Mucosa of rectum (tissue), 2 donors: ENCODE data around the gene MIP.

ENCODE experiments used
- H3K27ac ChIP-seq, 2 donors: one replicate each; pipeline ENCODE4 v1.7.0; 2013; ENCODE audit warnings: inconsistent platforms in 2 of 2, low read depth in 2 of 2, low read length in 2 of 2
- H3K27me3 ChIP-seq, 2 donors: one replicate each; pipeline ENCODE4 v1.7.0; 2013; ENCODE audit warnings: low read length in 2 of 2; ENCODE audit not compliant: control insufficient read depth in 2 of 2, insufficient read depth in 2 of 2
- H3K36me3 ChIP-seq, 2 donors: one replicate each; pipeline ENCODE4 v1.7.0; 2013; ENCODE audit warnings: low read length in 2 of 2; ENCODE audit not compliant: control insufficient read depth in 2 of 2, insufficient read depth in 2 of 2
- H3K4me1 ChIP-seq, 2 donors: one replicate each; pipeline ENCODE4 v1.7.0; 2013; ENCODE audit warnings: low read length in 2 of 2, mild to moderate bottlenecking in 1 of 2; ENCODE audit not compliant: control insufficient read depth in 2 of 2, insufficient read depth in 2 of 2
- H3K4me3 ChIP-seq, 2 donors: one replicate each; pipeline ENCODE4 v1.7.0; 2013; ENCODE audit warnings: low read length in 2 of 2
- H3K9ac ChIP-seq, 2 donors: one replicate each; pipeline ENCODE4 v1.7.0; 2013; ENCODE audit warnings: low read length in 2 of 2, low read depth in 1 of 2, mild to moderate bottlenecking in 1 of 2
- H3K9me3 ChIP-seq, 2 donors: one replicate each; pipeline ENCODE4 v1.7.0; 2013; ENCODE audit warnings: low read length in 2 of 2; ENCODE audit not compliant: control insufficient read depth in 2 of 2
- donor health status: healthy.
- donor health status: Normal muscosa, but diverticular disease.

MIP gene

DNA sequence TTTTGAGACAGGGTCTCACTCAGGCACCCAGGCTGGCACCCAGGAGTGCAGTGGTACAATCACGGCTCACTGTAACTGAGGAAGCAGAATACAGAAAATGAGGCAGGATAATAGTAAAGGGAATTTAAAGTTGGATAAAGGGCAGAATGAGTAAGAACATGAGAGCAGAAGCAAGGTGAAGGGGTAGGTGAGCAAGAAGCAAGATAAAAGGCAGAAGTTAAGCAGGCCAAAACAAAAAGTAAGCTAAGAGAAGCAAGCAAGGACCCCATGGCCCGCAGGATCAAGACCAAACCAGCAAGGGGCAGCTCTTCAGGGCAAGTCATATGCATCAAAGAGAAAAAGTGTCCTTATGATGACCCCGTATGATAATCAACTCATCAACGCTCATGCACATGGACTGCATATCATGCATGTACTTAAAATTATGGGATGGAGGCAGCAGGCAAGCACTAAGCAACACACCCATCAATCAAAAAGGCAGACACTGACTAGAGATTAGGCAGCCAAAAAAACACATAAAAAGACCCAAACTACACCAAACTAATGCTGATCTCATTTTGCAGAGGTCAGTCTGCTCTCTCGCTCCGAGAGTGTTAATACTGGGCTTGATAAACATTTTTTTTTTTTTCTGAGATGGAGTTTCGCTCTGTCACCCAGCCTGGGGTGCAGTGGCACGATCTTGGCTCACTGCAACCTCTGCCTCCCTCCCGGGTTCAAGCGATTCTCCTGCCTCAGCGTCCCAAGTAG lies 16.9 kb downstream of the MIP start:
- H3K9me3 ChIP-seq = no peaks in the 10 kb centered on the region
- H3K9ac ChIP-seq = no peak overlapping the region
- no peaks in the 10 kb centered on the region for H3K4me1 ChIP-seq
- H3K27me3 ChIP-seq = no peaks in the 10 kb centered on the region
- peaks cover 0 to 11% of the 10 kb centered on the region in 2 donors for H3K36me3 ChIP-seq
- H3K27ac ChIP-seq = no peak overlapping the region
- no peak overlapping the region for H3K4me3 ChIP-seq

DNA sequence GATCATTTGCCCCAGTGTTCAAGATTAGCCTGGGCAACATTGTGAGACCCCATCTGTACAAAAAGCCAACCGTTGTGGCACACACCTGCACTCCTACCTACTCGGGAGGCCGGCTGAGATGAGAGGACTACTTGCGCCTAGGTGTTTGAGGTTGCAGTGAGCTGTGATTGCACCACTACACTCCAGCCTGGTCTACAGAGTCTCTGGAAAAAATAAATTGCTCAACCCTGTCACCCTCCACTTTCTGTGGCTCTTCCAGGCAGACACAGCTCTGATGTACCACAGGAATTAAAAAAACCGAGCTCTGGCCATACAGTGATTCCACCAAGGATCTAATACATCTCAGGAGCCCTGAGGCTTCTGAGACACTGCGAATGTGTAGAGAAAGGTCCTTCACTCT lies 19.6 kb downstream of the MIP start:
- H3K4me3 ChIP-seq = no peak overlapping the region
- H3K27ac ChIP-seq = no peak overlapping the region
- no peaks in the 10 kb centered on the region for H3K27me3 ChIP-seq
- H3K9ac ChIP-seq = no peak overlapping the region
- H3K36me3 ChIP-seq = peaks cover 3 to 13% of the 10 kb centered on the region in 2 donors
- no peaks in the 10 kb centered on the region for H3K4me1 ChIP-seq
- H3K9me3 ChIP-seq = no peaks in the 10 kb centered on the region

DNA sequence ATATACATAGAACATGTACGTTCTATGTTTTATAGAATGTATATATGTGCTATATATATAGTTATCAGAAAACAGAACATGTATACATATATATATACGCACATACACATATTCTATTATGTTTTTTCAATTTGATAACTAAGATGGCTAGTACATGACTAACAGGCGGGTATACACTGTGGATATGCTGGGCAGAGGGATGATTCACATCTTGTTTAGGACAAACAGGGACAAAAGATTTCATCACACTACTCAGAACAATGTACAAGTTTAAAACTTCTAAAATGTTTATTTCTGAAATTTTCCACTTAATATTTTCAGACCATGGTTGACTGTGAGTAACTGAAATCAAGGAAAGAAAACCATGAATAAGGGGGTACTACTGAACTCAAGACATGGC lies 22.6 kb downstream of the MIP start:
- H3K9me3 ChIP-seq = no peaks in the 10 kb centered on the region
- no peak overlapping the region for H3K4me3 ChIP-seq
- H3K27ac ChIP-seq = no peak overlapping the region
- H3K4me1 ChIP-seq = no peaks in the 10 kb centered on the region
- no peaks in the 10 kb centered on the region for H3K27me3 ChIP-seq
- H3K9ac ChIP-seq = no peak overlapping the region
- H3K36me3 ChIP-seq = peaks cover 11 to 17% of the 10 kb centered on the region in 2 donors

DNA sequence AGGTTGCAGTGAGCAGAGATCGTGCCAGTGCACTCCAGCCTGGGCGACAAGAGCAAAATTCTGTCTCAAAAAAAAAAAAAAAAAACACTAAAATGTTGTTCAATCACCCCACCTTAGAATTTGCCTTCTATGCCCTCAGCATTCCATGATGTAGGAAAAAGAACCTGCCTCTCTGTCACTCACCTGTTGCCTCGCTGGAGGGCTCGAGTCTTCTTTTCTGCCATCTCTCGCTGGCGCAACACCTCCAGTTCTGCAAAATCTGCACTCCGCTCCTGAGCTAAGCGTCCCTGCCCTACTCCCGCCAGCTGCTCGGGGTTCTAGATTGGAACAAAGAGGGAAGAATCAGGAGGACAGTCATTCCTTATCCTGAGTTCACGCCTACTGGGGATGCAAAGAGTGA lies 23.2 kb downstream of the MIP start:
- Histone ChIP-seq H3K9me3 (no peaks in the 10 kb centered on the region), H3K27ac (no peak overlapping the region), H3K9ac (no peak overlapping the region), H3K4me3 (no peak overlapping the region), H3K27me3 (no peaks in the 10 kb centered on the region), H3K4me1 (no peaks in the 10 kb centered on the region), H3K36me3 (peaks cover 11 to 17% of the 10 kb centered on the region in 2 donors)

DNA sequence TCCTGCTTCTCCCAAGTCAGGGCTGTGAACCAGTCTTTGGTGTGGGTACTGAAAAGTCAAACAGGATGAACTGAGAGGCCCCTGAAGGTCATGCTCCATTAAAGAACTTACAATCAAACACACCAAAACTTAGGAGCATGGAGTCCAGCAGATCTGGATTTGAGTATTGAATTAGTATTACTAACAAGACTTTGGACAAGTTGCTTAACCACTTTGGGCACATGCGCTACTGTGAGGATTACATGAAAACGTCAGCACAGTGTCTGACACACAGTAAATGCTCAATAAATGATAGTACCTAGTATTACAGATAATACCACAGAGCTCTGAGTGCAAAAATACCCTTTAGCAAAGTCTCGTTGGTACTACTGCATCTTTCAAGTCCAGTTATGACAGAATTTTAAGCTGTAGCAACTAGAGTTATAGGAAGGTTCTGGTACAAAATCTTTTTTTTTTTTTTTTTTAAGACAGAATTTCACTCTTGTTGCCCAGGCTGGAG lies 28.5 kb downstream of the MIP start:
- Histone ChIP-seq H3K4me3 (no peak overlapping the region), H3K9me3 (no peaks in the 10 kb centered on the region), H3K27me3 (no peaks in the 10 kb centered on the region), H3K27ac (no peak overlapping the region), H3K4me1 (no peaks in the 10 kb centered on the region), H3K9ac (no peak overlapping the region), H3K36me3 (peaks cover 13 to 30% of the 10 kb centered on the region in 2 donors)

DNA sequence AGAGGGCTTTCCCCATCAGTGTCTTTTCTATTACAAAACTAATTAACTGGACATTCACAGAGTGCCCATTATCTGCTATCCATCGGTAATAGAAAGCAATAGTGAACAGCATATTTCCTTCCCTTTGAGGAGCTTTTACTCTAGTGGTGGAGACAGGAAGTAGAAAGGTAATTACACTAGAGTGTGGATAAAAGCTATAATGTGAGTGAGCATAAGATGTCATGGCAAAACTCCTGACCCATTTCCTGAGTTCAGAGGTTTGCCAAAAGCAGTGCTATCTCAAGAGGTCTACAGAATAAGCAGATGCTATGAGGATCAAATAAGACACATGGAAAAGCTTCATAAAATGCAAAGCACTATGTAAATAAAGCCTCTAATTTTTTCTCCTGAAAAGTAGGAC lies 29.3 kb downstream of the MIP start:
- H3K36me3 ChIP-seq = peaks cover 18 to 37% of the 10 kb centered on the region in 2 donors
- H3K9ac ChIP-seq = no peak overlapping the region
- H3K27ac ChIP-seq = no peak overlapping the region
- H3K4me1 ChIP-seq = no peaks in the 10 kb centered on the region
- H3K9me3 ChIP-seq = no peaks in the 10 kb centered on the region
- no peak overlapping the region for H3K4me3 ChIP-seq
- no peaks in the 10 kb centered on the region for H3K27me3 ChIP-seq

DNA sequence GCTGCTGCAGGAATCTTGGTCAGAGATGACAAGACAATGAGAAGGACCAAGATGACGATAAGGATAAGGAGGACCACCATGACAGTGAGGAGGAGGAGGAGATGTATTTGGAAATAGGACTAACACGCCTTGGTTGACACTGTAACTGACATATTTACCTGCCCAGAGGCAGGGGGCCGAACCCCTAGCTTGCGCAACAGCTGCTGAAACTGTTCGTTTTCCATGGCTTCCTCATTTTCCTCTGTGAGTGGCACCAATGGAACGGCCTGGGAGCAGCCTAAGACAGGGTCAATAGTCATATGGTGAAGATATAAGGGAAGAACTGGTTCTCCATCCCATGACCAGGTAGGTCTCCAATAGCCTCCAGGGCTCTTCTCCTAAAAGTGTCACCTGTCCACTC lies 34.0 kb downstream of the MIP start:
- H3K36me3 ChIP-seq = peaks cover 15 to 31% of the 10 kb centered on the region in 2 donors
- no peaks in the 10 kb centered on the region for H3K9me3 ChIP-seq
- no peak overlapping the region for H3K27ac ChIP-seq
- no peak overlapping the region for H3K9ac ChIP-seq
- H3K4me3 ChIP-seq = no peak overlapping the region
- no peaks in the 10 kb centered on the region for H3K27me3 ChIP-seq
- no peaks in the 10 kb centered on the region for H3K4me1 ChIP-seq

DNA sequence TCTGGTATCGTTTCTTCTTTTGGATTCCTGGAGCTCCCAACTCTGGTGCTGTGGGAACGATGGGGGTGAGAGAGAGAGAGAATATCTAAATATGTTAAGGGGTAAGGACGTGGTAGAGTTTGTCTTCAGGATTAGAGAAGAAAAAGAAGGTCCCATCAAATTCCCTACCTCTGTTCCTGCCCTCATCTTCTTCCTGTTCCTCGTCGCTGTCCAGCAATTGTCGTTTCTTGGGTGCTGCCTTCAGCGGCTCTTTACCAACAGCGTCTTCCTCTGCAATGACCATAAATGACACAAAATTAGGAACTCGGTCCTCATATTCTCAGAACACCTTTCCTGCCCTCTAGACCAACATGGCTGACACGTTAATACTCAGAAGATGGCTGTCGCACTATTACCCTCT lies 36.7 kb downstream of the MIP start:
- no peaks in the 10 kb centered on the region for H3K4me1 ChIP-seq
- H3K4me3 ChIP-seq = no peak overlapping the region
- no peak overlapping the region for H3K27ac ChIP-seq
- no peak overlapping the region for H3K9ac ChIP-seq
- peaks cover 9 to 19% of the 10 kb centered on the region in 2 donors for H3K36me3 ChIP-seq
- no peaks in the 10 kb centered on the region for H3K27me3 ChIP-seq
- H3K9me3 ChIP-seq = no peaks in the 10 kb centered on the region

DNA sequence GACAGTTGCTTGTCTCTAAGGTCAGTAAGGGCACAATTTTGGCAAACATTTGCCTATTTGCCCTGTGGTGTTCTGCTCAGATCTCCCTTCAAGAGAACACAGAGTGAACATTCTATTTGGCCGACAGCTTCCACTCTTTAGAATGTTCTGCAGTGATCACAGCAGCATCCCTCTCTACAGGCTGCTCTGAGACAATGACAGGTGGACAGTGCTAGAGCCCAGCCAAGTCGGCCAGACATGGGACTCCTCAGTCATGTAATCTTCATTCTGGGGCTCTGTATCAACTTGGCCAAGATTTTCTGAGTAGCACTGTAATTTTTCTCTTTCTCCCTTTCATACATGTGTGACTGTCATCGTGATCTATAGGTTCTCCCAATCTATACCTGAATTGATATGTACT lies 40.1 kb downstream of the MIP start:
- H3K27ac ChIP-seq = no peak overlapping the region
- no peaks in the 10 kb centered on the region for H3K4me1 ChIP-seq
- no peak overlapping the region for H3K9ac ChIP-seq
- no peaks in the 10 kb centered on the region for H3K27me3 ChIP-seq
- peaks cover 0 to 4% of the 10 kb centered on the region in 2 donors for H3K36me3 ChIP-seq
- H3K4me3 ChIP-seq = no peak overlapping the region
- no peaks in the 10 kb centered on the region for H3K9me3 ChIP-seq

DNA sequence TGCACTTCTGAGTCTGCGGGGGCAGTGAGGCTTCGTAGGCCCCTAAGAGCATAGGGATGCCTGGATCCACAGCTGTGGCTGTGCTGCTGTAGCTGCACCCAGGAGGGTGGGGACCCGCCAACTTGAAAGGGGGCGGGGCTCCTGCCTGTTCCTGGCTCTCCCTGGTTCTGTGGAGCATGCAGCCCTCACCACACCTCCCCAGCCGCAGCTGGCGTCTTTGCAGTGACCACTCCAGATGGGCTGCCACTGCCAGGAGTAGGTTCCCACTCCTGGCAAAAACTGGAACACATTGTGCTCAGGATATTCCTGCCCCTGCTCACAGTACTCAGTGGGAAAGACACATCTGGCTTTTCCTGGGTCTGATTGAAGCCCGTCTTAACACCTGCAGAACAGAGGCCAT lies 41.1 kb downstream of the MIP start:
- Histone ChIP-seq H3K9ac (no peak overlapping the region), H3K36me3 (peaks cover 0 to 4% of the 10 kb centered on the region in 2 donors), H3K4me1 (no peaks in the 10 kb centered on the region), H3K27me3 (no peaks in the 10 kb centered on the region), H3K27ac (no peak overlapping the region), H3K9me3 (no peaks in the 10 kb centered on the region), H3K4me3 (no peak overlapping the region)
